Skin of body (tissue), 2 donors: ENCODE measurements around the gene DNAJC24. TPM values are rescaled to one million over a fixed set of nuclear protein-coding genes. Genes with fewer than 3 reads are reported as not detected.

Source experiments
- DNase-seq: peaks from one replicate; lab custom pipeline; 2025; lab: John Stamatoyannopoulos, UW
- total RNA-seq: library from RNA; depleted of rRNA; stranded (reverse); fragments of >200 nt; gene quantifications from one replicate; pipeline ENCODE4 v1.2.3, GENCODE V29; 2014

Gene DNAJC24
- total RNA-seq, 1 donor from 2014 or later, result 14.7 TPM

DNA sequence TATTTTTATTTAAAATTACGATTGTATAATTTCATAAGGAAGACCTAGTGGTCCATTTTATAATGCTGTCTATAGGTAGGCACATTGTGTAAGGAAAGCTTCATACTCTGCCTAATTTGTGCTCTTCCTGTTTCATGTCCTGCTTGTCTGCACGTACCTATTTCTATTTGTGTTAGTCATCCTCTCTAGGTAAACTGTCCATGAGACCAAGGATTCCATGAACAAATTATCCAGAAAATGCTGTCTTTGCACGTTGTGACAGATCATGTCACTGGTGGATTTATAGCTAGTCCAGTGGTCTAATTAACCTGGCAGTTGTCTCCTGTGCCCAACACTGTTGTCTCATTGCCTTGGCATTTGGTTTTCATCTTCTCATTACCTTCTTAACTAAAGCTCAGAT, 44.7 kb downstream of the DNAJC24 start:
- no peak for DNase-seq

DNA sequence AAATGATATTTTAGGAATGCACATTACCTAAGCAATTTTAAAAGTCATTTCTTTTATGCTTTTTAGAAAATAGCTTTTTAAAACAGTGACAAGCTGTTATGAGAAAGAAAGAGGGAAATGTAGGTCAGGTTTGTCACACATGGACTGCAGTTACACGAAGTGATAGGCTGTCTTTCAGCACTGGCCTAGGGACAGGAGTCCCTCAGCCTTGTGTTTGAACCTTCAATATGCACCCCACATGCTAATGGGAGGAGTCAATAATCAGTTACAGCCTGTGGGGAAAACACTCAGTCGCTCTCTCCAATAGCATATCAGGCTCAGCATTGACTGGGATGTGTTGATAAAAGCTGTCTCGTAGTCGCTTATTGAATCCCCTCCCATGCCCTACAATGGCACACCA, 45.8 kb downstream of the DNAJC24 start:
- no peak for DNase-seq

DNA sequence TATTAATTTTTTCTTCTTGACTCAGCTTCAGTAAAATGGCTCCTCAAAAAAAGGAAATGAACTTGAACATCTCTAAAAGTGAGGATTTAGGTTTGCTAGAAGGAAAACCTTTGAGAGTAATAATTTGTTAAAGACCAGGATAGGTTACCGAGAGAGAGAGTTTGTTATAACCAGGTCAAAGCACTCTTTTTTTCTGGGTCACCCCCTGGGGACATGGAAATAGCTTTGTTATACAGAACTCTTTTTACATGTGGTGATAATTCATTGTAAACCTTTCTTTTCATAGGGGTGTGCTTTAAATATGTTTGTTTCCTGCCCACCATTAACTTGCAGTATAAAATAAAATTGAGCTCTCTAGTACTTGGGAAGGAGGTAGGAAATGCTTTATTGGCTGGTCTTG, 47.7 kb downstream of the DNAJC24 start:
- DNase-seq, result no peak

DNA sequence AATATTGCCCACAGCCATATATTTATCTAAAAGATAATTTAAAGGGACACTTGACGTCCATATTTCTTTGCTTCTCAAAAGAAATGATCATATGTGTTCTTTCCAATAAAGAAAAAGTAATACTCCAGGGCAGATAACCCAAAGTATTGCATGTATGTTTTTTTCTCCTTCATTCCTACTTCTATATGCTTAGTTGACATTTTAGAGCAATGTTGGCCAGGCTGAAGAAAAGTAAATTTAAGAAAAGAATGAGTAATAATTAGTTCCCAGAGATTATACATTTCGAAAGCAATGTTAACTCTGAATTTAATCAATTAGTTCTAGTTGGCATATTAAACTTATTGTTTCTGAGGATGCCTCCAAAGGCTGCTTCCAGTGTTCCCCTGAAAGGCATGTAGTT, 48.2 kb downstream of the DNAJC24 start:
- DNase-seq, result no peak

DNA sequence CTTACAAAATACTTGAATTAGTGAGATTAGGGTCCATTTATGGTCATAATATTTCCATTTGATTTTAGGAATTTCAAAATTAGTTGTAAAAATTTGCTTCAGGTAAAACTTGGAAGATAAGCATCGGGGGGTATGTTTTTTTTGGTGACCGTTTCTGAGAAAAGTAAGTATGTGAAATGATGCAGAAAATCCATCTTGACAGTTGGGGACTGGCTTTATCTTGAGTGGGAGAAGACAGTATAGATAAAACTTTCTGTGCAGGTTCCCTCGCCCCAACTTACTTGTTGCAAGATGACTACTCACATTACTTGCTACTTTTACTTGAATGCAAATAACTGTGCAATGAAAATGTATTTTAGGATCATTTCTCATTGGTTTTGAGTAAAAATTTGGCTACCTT, 49.5 kb downstream of the DNAJC24 start:
- no peak for DNase-seq

DNA sequence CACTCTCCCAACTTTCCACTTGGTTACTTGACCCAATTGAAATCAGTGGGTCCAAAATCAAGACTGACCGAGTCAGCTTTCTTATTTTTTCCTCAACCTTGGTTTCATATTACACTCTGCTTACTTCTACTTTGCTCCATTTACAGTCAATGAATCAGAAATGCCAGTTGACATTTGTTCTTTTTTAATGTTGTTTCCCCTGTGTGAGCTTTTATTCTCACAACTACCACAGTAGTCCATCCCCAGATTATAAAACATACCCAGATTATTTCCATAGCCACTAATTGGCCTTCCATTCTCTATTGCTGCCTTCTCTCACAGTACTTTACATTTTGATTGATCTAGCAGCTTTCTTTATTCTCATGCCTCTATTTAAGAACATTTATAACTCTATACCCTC, 50.0 kb downstream of the DNAJC24 start:
- DNase-seq, result no peak

GRCh38 chr11:31421820-31422219, 52.2 kb downstream of the DNAJC24 start:
- no peak for DNase-seq

DNA sequence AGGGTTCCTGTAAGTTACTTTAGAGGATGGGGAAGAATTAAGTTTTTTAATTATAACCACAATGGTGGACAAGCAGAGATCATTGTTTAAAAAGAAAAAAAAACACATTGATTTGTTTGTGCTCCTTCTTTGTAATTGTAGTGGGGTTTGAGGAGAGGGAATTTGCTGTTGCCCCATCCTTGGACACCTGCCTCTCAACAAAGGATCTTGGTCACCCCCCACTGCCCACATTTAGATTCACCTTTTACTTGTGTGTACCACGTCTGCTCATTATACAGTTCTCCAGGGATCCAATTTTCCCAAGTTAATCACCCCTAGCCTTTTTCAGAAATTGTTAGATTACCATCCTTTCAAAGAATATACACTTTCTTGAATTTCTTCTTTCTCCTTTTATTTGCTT, 53.0 kb downstream of the DNAJC24 start:
- no peak for DNase-seq

DNA sequence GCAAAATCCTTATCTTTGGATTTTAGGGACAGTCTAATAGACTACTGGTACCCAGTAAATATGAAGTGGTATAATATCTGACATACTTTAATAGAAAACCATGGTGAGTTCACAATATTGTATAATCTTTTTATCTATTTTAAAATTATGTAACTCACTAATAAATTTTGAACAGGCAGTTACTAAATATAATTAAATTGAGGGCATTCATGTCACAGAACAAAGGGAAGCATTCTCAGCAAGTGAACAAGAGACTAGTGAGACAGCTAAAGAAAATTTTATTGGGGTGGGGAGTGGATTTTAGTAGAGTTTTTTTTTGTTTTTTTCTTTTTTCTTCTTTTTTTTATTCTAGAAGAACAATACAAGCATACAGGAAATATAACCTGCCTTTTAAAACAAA, 55.0 kb downstream of the DNAJC24 start:
- DNase-seq, result no peak

DNA sequence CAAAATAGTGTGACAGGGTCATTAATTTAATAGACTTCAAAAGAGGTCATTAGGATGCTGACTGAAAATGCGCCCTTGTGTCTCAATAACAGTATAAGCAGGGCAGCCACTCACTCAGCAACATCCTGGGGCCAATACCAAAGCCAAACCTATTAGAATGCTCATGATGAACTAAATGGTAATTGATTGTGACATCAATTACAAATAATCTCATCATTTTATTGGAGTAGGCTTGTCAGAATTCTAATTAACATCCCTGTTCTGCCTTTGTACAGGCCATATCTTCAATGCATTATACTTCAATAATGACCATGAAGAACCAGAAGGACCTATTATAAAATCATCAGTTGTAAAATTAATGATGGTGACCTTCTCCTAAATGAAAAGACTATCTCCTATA, 64.2 kb downstream of the DNAJC24 start:
- DNase-seq, result no peak

DNA sequence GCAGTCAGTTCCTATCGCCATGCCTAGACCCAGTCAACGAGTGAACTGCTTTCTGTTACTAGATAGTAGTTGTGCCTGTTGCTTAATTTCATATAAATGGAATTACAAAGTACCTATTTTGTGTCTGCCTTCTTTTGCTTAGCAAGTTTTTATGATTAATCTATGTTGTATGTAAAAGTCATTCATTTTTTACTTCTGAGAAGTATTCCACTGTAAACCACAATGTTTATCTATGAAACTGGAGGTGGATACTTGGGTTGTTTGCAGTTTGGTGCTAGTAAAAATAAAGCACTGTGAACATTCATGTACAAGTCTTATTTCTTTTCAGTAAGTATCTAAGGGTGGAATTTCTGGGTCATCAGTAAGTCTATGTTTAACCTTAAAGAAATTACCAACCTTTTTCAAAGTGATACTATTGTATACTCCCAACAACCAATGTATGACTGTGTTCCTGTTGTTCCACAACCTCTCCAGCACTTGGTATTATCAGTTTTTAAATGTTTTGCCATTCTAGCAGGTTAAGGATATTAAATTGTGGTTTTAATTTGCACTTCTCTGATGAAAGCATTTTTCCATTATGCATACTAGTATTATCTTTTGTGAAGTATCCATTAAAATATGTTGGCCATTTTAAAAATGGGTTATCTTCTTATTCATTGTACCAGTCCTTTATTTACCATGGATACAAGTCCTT, 68.2 kb downstream of the DNAJC24 start:
- DNase-seq, result no peak

GRCh38 chr11:31441296-31441695, 71.6 kb downstream of the DNAJC24 start:
- no peak for DNase-seq

DNA sequence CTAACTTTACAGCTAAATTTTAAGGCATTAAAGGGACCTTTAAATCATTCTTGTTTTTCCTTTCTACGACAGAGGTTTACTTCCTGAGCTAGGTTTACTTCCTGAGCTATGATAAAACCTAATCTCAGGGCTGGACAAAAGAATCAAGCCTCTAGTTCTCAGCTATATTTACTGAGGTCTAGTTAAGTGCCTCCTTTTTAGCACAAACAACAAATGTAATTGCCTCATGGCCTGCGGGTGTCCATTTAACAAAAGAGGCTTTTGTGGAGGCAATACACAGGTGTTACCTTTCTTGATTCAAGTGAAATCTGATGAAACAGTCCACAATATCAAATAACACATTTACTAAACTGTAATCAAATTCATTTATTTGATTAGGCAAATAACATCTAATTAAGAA, 72.4 kb downstream of the DNAJC24 start:
- no peak for DNase-seq

GRCh38 chr11:31443802-31444201, 74.1 kb downstream of the DNAJC24 start:
- no peak for DNase-seq

DNA sequence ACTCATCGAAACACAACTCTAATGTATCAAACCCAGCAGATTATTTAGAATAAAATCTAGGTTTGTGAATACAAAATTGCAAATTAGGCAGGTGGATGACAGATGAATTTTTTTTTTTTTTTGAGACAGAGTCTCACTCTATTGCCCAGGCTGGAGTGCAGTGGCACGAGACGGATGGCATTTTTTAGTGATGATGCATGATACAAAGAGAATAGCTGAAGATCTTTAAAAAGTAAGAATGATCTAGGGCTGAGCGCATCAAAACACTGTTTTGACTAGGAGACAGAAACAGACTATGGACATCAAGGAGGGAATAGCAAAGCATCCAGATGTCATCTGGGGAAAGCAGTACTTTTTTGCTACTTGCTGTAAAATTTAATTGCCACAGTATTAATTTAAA, 76.0 kb downstream of the DNAJC24 start:
- no peak for DNase-seq

DNA sequence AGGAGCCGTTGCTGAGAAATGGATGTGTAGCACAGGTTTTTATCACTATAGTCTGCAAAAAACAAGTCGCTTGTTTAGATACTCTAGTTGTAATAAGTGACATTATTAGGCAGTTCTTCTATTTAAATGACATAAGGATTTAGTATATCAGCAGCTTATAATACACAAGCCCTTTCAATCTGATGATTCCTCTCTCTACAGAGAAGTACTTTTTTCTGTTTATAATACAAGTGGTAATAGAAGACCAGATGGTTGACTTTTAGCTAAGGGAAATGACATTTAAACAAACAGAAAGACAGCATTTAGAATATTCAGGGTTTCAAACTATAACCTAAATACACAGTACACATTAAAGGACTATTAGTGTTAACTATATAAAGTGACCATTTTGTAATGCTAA, 79.4 kb downstream of the DNAJC24 start:
- no peak for DNase-seq

DNA sequence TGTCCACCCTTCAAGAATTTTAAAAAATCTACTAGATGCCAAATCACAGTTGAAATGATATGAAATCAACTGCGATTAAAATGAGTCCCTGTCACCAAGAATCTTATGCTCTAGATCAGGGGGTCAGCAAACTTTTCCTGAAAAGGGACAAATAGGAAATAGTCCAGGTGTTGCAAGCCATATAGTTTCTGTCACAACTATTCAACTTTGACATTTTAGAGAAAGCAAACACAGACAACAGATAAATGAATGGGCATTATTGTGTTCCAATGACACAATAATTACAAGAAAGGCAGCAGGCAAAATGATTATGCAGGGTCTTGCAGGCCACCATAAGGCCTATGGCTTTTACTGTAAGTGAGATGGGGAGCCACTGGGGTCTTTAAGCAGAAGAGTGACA, 81.2 kb downstream of the DNAJC24 start:
- no peak for DNase-seq

- no peak for DNase-seq
These were observed 85.5 kb downstream of the DNAJC24 start for GRCh38 chr11:31455177-31455576.

GRCh38 chr11:31464436-31464835, 94.8 kb downstream of the DNAJC24 start:
- no peak for DNase-seq

DNA sequence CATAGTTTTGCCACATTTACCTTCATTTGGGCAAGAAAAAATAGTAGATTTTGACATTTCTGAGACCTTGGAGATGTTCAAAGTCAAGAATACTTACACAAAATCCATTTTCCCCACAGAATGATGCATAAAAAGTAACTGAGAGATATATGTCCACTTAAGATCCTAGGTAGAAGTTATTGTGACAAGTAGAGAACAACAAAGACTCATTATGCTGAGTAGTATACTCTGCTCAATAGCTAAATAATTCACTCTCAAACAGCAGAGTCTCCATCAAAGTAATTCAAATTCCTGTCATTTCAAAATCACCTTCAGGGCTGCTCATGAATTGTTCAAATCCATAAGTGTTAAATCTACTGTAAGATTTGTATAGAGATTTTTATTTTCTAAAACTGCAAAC, 104.4 kb downstream of the DNAJC24 start:
- no peak for DNase-seq

DNA sequence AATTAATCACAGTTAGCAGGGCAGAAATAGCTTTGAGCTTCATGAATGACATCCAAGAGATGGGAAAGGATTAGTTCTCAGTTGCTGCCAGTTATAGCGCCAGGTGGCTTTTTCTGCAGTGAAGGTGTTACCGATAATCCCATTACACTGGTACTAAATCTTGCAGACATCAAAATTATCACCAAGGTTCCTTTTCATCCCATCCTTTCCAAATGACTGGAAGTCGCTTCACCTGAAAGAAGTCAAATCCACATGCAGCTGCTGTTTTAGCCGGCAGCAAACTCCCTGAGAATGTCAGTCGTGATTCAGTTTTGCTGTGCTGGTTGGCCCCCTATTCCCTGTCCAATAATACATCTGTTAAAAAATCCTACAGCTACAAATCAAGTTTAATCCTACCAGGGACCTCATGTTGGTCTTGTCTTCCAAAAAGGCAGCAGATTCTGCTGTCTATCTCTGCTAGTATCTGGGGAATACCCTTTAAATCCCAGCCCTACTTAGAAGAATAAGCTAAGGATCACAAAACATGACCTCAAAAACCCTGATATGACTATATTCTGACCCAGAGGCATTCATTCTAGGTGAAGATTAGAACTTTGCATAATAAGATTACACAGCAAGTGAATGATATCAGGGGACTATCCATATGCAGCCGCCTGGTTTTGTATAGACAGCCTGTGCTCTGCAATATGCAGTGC, 108.0 kb downstream of the DNAJC24 start:
- DNase-seq, result no peak

DNA sequence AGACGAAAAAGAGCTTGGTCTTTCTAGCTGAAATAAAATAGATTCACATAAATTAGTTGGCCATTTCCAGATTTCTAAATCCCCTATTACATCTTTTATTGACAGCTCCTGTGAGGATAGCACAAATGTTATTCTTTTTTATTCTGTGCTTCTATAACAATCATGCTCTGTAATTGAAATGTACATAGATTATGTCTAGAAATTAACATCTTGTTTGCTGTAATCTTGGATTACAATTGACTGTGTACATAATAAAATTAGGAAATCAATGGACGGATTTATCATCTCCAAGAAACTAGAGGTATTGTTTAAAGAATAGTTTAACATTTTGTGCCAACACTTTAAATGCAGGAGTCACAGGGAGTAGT, 108.5 kb downstream of the DNAJC24 start:
- DNase-seq, result no peak

GRCh38 chr11:31479066-31479465, 109.4 kb downstream of the DNAJC24 start:
- no peak for DNase-seq

GRCh38 chr11:31480930-31481329, 111.3 kb downstream of the DNAJC24 start:
- no peak for DNase-seq
